ENCODE measurements around the gene CALML5. TPM values are rescaled to one million over a fixed set of nuclear protein-coding genes. Genes with fewer than 3 reads are reported as not detected.
A peak's percentile ranks its signal among the peaks of the same experiment; 100 is the strongest.

Gene CALML5
- polyA plus RNA-seq, 12 donors: 0.94 to 4.9 (median 4.6) TPM; not detected in 9

- DNase-seq: peak; percentile 76
These were observed 32.2 kb downstream of the CALML5 start for GRCh38 chr10:5467207-5467535.

DNA sequence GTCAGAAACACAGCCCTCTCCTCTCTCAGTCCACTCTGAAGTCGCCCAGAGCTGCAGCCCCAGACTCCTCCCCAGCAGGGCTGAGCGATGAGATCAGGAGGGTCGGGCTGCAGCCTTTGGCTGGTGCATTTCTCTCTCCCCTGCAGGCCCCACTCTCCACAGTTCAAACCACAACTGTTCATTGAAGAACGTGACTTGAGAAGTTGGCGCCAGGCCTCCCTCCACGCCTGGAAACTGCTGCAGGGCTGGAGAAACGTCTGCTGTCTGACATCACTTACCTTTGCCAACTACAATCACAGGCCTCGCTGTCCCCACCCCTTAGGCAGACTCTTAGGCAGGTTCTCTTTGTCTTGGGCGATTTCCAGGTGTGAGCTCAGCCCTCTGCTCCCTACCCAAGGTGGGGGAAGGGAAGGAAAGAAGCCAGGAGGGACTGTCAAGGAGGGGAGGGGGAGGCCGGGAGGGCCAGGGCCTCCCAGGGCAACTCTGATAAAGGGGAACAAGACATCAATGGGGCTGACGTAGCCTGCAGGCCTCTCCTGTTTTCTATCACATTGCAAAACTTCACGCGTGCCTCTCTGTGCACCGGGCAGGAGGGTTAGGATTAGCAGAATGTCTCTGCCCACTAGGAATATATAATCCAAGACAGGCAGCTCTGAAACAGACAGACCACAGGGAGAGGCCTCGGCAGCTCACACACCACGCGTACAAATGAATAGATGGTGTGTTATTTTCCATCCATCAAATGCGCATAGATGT, 32.7 kb downstream of the CALML5 start:
- peak; percentile 83 for DNase-seq

GRCh38 chr10:5465976-5466450, 33.4 kb downstream of the CALML5 start:
- DNase-seq: no peak

DNA sequence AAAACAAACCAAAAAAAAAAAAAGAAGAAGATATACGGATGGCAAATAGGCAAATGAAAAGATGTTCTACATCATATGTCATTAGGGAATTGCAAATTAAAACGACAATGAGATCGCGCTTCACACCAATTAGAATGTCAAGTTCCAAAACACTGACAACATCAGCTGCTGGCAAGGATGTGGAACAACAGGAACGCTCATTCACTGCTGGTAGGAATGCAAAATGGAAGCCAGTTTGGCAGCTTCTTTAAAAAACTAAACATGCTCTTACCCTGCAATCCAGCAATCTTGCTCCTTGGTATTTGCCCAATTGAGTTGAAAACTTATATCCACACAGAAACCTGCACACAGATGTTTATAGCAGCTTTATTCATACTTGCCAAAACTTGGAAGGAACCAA, 34.8 kb downstream of the CALML5 start:
- DNase-seq: no peak

DNA sequence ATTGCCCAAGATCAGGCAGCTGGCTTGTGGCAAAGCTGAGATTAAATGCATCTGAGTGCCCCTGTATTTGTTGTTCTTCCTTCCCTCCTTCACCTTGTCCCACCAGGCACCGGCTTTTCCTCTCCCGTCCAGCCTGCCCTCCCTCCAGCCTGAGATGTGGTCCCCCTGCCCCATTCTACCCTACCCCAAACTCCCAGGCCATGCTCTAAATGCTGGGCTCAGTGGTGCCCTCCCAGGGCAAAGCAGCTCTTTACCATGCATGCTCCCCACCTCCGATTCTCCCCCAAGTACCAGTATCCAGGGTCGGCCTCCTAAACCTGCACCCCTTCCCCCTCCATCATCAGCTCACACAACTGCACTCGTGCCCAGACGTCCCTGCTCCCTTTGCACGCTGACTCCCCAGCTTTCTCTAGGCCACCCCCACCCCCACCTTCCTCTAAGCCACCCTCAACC, 36.5 kb downstream of the CALML5 start:
- no peak for DNase-seq

DNA sequence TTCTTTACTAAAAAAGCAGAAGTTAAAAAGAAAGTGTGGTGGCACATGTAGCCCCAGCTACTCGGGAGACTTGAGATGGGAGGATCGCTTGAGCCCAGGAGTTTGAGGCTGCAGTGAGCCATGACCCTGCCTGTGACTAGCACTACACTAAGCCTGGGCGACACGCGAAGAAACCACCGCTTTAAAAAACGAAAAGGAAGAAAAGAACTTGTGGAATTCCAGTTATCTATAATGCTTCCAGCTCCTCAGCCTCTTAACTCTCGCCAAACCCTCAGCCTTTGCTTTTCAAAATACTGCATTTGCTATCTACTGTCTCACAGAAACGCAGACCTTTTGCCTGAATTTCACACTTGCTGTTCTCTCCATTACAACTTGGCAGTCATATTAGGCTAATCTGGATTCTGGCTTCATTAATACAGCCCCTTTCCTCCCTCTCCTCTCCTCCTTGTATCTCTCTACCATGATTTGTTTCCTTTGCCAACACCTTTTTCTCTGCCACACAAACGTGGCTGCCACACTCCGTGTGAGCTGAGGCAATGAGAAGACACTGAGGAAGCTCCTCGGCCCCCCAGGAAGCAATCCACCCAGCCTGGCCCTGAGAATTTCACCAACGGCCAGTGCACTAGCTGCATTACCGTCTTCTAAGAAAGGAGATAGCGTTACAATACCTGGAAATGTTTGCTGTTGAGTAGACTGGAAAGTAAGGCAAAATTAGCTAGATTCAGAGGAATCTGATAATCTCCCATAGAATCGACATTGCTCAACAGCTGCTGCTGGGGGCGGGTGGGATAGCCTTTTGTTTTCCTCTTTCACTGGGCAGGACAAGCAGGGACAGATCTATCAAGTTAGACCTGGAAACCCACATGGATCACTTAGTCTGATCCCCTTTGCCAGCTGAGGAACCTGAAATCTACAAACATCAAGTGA, 37.2 kb downstream of the CALML5 start:
- no peak for DNase-seq

GRCh38 chr10:5461203-5461588, 38.2 kb downstream of the CALML5 start:
- no peak for DNase-seq

GRCh38 chr10:5460468-5461202, 38.7 kb downstream of the CALML5 start:
- DNase-seq: no peak

- DNase-seq: no peak
These were observed 40.2 kb downstream of the CALML5 start for GRCh38 chr10:5458949-5459747.

- DNase-seq: no peak
These were observed 40.9 kb downstream of the CALML5 start for GRCh38 chr10:5458425-5458824.

- no peak for DNase-seq
These were observed 41.6 kb downstream of the CALML5 start for GRCh38 chr10:5457741-5458140.

- DNase-seq: no peak
These were observed 42.8 kb downstream of the CALML5 start for GRCh38 chr10:5456563-5456962.

DNA sequence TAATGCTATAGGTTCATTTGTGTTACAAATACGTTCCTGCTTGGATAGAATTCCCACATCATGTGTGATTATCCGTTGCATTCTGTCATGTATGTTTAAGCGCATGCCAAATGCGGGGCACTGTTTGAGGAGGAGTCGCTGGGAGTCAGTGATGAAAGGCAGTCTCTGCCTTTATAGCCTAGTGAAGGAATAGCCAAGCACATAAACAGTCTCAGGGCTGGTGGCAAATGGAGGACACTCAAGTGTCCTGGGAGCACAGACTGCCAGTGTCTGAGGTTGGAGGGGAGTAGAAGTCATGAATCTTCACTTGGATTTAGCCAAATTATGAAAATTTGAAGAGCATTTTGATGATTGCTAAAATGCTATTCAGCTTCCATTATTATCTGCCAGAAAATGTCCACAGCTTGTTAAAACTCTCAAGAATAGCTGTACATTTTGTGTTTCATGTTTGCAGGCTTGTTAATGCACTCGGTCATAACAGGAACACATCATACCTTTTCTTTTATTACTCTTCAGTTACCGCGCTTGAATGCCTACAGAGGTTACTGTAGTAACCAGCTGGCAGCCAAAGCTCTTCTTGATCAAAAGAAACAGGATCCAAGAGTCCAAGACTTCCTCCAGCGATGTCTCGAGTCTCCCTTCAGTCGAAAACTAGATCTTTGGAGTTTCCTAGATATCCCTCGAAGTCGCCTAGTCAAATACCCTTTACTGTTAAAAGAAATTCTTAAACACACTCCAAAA, 45.5 kb downstream of the CALML5 start:
- no peak for DNase-seq

- DNase-seq: no peak
These were observed 48.6 kb downstream of the CALML5 start for GRCh38 chr10:5450605-5451384.

DNA sequence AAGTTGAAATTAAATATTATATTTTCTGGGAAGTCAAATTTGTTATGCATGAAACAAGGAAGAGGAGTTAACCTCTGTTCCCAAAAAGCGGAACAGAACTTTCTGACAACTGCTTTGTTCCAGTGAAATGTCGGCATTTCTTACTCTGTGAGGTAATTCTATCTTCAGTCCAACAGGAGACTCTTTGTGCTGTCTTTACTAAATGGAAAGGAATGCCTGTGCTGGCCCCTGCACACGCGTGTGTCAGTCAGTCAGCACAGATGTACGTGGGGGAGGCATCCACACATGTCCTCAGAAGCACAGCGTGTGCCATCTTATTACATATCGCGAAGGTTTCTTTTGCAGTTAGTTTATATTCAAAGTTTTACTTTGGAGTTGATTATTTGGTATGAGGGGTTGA, 49.5 kb downstream of the CALML5 start:
- DNase-seq: peak; percentile 64

DNA sequence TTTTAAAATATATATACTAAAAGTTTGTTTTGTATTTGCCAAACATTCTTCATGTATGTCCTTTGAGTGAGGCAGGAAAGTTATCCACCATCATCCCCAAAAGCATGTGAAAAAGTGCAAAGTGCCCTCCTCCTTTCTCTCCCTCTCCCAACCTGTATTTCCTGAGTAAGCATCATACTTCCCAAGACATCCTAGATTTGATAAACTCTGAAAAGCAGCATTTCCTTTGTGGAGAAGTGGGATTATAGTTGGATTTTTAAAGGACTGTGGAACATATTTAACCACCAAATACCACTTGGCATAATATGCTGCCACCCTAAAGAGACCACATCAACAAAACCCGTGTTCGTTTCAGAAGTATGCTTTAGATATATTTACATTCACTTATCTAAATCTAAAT, 50.1 kb downstream of the CALML5 start:
- DNase-seq: no peak
